ENCODE data around the gene RNF151. TPM values are rescaled to one million over a fixed set of nuclear protein-coding genes. Genes with fewer than 3 reads are reported as not detected.

Gene RNF151
- total and polyA plus RNA-seq, 2 donors (not counting 1 experiment from before 2014, with no cell fraction given): not detected

DNA sequence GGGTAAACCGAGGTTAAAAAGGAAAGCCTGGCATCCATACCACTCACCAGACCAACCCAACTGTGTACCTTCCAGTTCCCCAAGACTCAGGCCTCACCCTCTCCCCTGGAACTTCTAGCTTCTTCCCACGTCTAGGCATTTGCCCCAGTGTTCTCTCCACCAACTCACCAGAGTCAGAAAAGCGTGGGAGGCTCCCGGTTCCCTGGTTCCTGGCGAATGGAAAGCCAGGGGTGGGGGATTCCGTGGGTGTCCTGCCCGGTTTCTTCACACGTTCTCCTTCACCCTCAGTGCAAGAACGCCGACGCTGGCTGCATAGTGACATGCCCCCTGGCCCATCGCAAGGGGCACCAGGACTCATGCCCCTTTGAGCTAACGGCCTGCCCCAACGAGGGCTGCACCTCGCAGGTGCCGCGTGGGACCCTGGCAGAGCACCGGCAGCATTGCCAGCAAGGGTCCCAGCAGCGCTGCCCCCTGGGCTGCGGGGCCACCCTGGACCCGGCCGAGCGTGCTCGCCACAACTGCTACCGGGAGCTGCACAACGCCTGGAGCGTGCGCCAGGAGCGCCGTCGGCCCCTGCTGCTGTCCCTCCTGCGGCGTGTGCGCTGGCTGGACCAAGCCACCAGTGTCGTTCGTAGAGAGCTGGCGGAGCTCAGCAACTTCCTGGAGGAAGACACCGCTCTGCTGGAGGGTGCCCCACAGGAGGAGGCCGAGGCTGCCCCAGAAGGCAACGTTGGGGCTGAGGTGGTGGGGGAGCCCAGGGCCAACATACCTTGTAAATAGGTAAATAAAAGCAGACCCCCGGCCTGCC is 1.7 kb downstream of the RNF151 start:
- no peak for TF ChIP-seq EZH2 (IDR thresholded peaks at IDR 0.05; ENCODE audit: low read length, missing control alignments)
- TF ChIP-seq, protein P1, sequence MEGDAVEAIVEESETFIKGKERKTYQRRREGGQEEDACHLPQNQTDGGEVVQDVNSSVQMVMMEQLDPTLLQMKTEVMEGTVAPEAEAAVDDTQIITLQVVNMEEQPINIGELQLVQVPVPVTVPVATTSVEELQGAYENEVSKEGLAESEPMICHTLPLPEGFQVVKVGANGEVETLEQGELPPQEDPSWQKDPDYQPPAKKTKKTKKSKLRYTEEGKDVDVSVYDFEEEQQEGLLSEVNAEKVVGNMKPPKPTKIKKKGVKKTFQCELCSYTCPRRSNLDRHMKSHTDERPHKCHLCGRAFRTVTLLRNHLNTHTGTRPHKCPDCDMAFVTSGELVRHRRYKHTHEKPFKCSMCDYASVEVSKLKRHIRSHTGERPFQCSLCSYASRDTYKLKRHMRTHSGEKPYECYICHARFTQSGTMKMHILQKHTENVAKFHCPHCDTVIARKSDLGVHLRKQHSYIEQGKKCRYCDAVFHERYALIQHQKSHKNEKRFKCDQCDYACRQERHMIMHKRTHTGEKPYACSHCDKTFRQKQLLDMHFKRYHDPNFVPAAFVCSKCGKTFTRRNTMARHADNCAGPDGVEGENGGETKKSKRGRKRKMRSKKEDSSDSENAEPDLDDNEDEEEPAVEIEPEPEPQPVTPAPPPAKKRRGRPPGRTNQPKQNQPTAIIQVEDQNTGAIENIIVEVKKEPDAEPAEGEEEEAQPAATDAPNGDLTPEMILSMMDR (conservative IDR thresholded peaks at IDR 0.05 in 1 of 2, IDR thresholded peaks at IDR 0.05 in 1 of 2; ENCODE audit: low read depth in 1 of 2, low read length in 2 of 2): no peak
- no peak for DNase-seq (ENCODE audit: low read depth in 2 of 2)

DNA sequence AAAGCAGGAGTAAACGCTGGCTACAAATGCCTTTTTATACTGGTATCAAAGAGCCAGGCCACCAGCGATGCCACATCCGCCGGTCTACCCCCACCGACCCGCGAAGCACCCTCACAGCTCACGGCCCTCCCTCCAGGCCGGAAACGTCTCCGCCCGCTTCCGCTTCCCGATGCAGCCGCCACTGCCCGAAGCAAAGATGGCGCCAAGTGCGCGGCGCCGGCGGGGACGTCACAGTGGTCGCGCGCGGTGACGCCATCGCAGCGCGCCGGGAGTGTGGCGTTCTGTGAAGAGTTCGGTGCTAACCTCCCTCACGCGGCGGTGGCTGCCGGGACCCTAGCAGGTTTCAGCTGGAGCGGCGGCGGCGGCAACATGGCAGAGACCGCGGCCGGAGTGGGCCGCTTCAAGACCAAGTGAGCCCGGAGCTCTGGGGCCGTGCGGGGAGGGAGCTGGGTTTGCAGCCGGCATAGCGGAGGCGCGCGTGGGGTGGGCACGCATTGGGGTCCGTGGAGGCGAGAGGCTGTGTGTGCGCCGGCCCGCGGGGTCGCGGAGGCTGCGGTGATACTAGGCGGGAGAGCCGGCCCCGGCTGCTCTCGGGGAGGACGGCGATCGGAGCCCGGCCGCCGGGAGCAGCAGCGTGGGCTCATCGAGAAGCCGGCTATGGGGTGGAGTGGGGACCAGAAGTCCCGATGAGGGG is 5.3 kb downstream of the RNF151 start, which contains the start of gene TBL3:
Gene TBL3, plus strand, starts transcription at position 258 of the 694 bp plus-strand sequence. Its CDS starts 112 bp downstream, at position 370.
- no peaks in the 10 kb centered on the region for H3K4me1 ChIP-seq (ENCODE audit: control insufficient read depth, extremely low read depth, insufficient read depth, low read length)
- TF ChIP-seq, protein P1 (conservative IDR thresholded peaks at IDR 0.05 in 1 of 2, IDR thresholded peaks at IDR 0.05 in 1 of 2; ENCODE audit: low read depth in 1 of 2, low read length in 2 of 2): no peak
- TF ChIP-seq EZH2 (IDR thresholded peaks at IDR 0.05; ENCODE audit: low read length, missing control alignments): no peak
- peak within 1 kb of the TSS; percentile 84 to 94 (median 88) for H3K4me3 ChIP-seq (replicated peaks in 1 of 4; ENCODE audit: control extremely low read depth in 1 of 4, insufficient read depth in 1 of 4, low read depth in 3 of 4, low read length in 4 of 4)
- H3K9ac ChIP-seq (ENCODE audit: insufficient read depth, low read length): peak within 1 kb of the TSS; percentile 87
- peak within 1 kb of the TSS; percentile 89 for H3K27ac ChIP-seq (ENCODE audit: insufficient read depth, low read length)
- no peaks in the 10 kb centered on the region for H3K27me3 ChIP-seq (ENCODE audit: control insufficient read depth, insufficient read depth, low read length)
- peaks cover 16% of the 10 kb centered on the region for H3K79me2 ChIP-seq (ENCODE audit: control insufficient read depth, insufficient read depth, low read length)
- H3K4me2 ChIP-seq (ENCODE audit: extremely low read depth, insufficient read depth, low read length): peak within 1 kb of the TSS; percentile 93
- H2AFZ ChIP-seq (ENCODE audit: low read length): peak within 1 kb of the TSS; percentile 79
- H3K9me3 ChIP-seq (ENCODE audit: control insufficient read depth, insufficient read depth, low read depth, low read length): no peaks in the 10 kb centered on the region
- H4K20me1 ChIP-seq (ENCODE audit: control insufficient read depth, extremely low read depth, insufficient read depth, low read length): no peaks in the 10 kb centered on the region
- peak; percentile 92 to 93 for DNase-seq (ENCODE audit: low read depth in 2 of 2)
- H3K36me3 ChIP-seq (ENCODE audit: control insufficient read depth, insufficient read depth, low read length): peaks cover 22% of the 10 kb centered on the region

More for the DNA sequence above, 1.7 kb downstream of the RNF151 start:
- Histone ChIP-seq H3K4me2 (ENCODE audit: extremely low read depth, insufficient read depth, low read length) (no peak overlapping the region), H3K4me1 (ENCODE audit: control insufficient read depth, extremely low read depth, insufficient read depth, low read length) (peaks cover 3% of the 10 kb centered on the region), H4K20me1 (ENCODE audit: control insufficient read depth, extremely low read depth, insufficient read depth, low read length) (no peaks in the 10 kb centered on the region), H3K9ac (ENCODE audit: insufficient read depth, low read length) (no peak overlapping the region), H3K27ac (ENCODE audit: insufficient read depth, low read length) (no peak overlapping the region), H3K9me3 (ENCODE audit: control insufficient read depth, insufficient read depth, low read depth, low read length) (no peaks in the 10 kb centered on the region), H3K4me3 (replicated peaks in 1 of 4; ENCODE audit: control extremely low read depth in 1 of 4, insufficient read depth in 1 of 4, low read depth in 3 of 4, low read length in 4 of 4) (no peak overlapping the region), H3K79me2 (ENCODE audit: control insufficient read depth, insufficient read depth, low read length) (peaks cover 37% of the 10 kb centered on the region), H3K36me3 (ENCODE audit: control insufficient read depth, insufficient read depth, low read length) (peaks cover 4% of the 10 kb centered on the region), H2AFZ (ENCODE audit: low read length) (no peak overlapping the region), H3K27me3 (ENCODE audit: control insufficient read depth, insufficient read depth, low read length) (no peaks in the 10 kb centered on the region)

DNA sequence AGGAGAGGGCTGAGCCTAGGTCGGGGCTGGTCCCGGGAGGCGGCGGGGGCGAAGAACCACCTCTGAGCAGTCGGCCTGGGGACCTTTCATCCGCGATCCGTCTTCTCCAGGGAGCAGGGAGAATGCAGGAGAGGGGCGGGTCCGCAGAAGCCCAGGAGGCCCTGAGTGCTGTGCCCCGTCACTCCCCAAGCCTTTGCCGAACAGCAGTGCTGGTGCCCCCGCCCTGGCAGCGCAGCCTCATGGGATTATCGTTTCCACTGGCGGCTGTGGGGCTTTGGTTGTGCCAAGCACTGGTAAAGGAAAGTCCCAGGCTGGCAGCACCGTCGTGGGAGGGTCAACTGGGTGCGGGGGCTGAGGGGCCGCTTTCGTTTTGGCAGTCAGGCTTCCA is 5.8 kb downstream of the RNF151 start:
- peaks cover 16% of the 10 kb centered on the region for H3K79me2 ChIP-seq (ENCODE audit: control insufficient read depth, insufficient read depth, low read length)
- peak in 1 of 2 donors; percentile 27 for DNase-seq (ENCODE audit: low read depth in 2 of 2)
- peak overlapping the region; percentile 89 for H3K27ac ChIP-seq (ENCODE audit: insufficient read depth, low read length)
- H3K9ac ChIP-seq (ENCODE audit: insufficient read depth, low read length): peak overlapping the region; percentile 87
- H2AFZ ChIP-seq (ENCODE audit: low read length): no peak overlapping the region
- no peaks in the 10 kb centered on the region for H3K4me1 ChIP-seq (ENCODE audit: control insufficient read depth, extremely low read depth, insufficient read depth, low read length)
- H3K4me2 ChIP-seq (ENCODE audit: extremely low read depth, insufficient read depth, low read length): peak overlapping the region; percentile 33
- H4K20me1 ChIP-seq (ENCODE audit: control insufficient read depth, extremely low read depth, insufficient read depth, low read length): no peaks in the 10 kb centered on the region
- H3K36me3 ChIP-seq (ENCODE audit: control insufficient read depth, insufficient read depth, low read length): peaks cover 23% of the 10 kb centered on the region
- H3K4me3 ChIP-seq (replicated peaks in 1 of 4; ENCODE audit: control extremely low read depth in 1 of 4, insufficient read depth in 1 of 4, low read depth in 3 of 4, low read length in 4 of 4): peak overlapping the region; percentile 84 to 94 (median 88)
- H3K9me3 ChIP-seq (ENCODE audit: control insufficient read depth, insufficient read depth, low read depth, low read length): no peaks in the 10 kb centered on the region
- H3K27me3 ChIP-seq (ENCODE audit: control insufficient read depth, insufficient read depth, low read length): no peaks in the 10 kb centered on the region
- TF ChIP-seq EZH2 (IDR thresholded peaks at IDR 0.05; ENCODE audit: low read length, missing control alignments): no peak
- TF ChIP-seq, protein P1 (conservative IDR thresholded peaks at IDR 0.05 in 1 of 2, IDR thresholded peaks at IDR 0.05 in 1 of 2; ENCODE audit: low read depth in 1 of 2, low read length in 2 of 2): no peak
